ENCODE measurements around the gene PBX4. TPM values are rescaled to one million over a fixed set of nuclear protein-coding genes. Genes with fewer than 3 reads are reported as not detected.

The PBX4 gene
- total and polyA plus RNA-seq, 2 donors (not counting 3 experiments of a cell fraction or from before 2014, with no cell fraction given) = not detected

DNA sequence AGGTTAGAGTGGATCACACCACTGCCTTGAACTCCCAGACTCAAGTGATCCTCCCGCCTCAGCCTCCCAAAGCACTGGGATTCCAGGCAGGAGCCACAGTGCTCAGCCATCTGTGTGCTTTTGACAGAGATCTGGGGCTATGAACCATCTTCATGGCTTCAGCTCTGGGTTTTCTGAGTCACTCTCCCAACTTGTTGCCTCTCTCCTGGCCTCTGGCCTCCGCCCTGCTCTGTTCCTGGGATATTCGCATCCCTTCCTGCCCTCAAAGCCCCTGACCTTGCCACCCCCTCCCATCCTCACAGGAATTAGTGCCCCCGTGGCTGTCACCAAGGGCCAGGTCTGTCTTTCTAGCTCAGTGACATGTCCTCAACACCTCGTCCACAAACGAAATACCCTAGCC, 30.7 kb upstream of the PBX4 start:
- DNase-seq (ENCODE audit: low read depth, low spot score) (no peak), FAIRE-seq (no peak)
- dilution Hi-C loops (cut with MboI; ENCODE audit: extremely low pct_ligation_motif_present, low sequenced_read_pairs) (no loop called here), intact Hi-C loops (cut with micrococcal nuclease) (no loop called here)
- Histone ChIP-seq H3K9me1 (replicated peaks; ENCODE audit: control insufficient read depth, extremely low read depth, insufficient read depth, low read length) (no peaks in the 10 kb centered on the region), H3K27me3 (ENCODE audit: control insufficient read depth in 2 of 2, insufficient read depth in 2 of 2, low read length in 2 of 2) (no peaks in the 10 kb centered on the region), H3K27ac (ENCODE audit: insufficient read depth, low read depth, low read length) (no peak overlapping the region), H3K4me3 (replicated peaks in 1 of 3; ENCODE audit: insufficient read depth in 1 of 3, low read depth in 1 of 3, low read length in 3 of 3) (no peak overlapping the region), H4K20me1 (replicated peaks; ENCODE audit: control insufficient read depth, extremely low read depth, insufficient read depth, low read length) (no peaks in the 10 kb centered on the region), H2AFZ (ENCODE audit: low read depth, low read length) (no peak overlapping the region), H3K4me1 (ENCODE audit: control insufficient read depth, extremely low read depth, insufficient read depth, low read length) (no peaks in the 10 kb centered on the region), H3K36me3 (ENCODE audit: control insufficient read depth in 2 of 2, extremely low read depth in 1 of 2, insufficient read depth in 2 of 2, low read length in 2 of 2) (peaks cover 2 to 65% of the 10 kb centered on the region in 2 experiments), H3K9me3 (replicated peaks; ENCODE audit: control insufficient read depth, insufficient read depth, low read length) (no peaks in the 10 kb centered on the region), H3K4me2 (ENCODE audit: insufficient read depth, low read length) (no peak overlapping the region), H3K79me2 (ENCODE audit: control insufficient read depth, insufficient read depth, low read length) (no peaks in the 10 kb centered on the region), H3K9ac (replicated peaks; ENCODE audit: extremely low read depth, insufficient read depth, low read length) (no peak overlapping the region)
- CTCF ChIA-PET = interaction anchor here (2.1 kb wide), 1 partner anchor 117 kb away, joined by 5 read pairs; no protein-coding TSS in a partner anchor
- no TSS peak for BruUV-seq (replicated peaks)
- POLR2A ChIA-PET = no interaction called here
- no peak for TF ChIP-seq POLR2AphosphoS5 (IDR thresholded peaks at IDR 0.05; ENCODE audit: insufficient read depth, low read depth, low read length)
- TF ChIP-seq EZH2 (IDR thresholded peaks at IDR 0.05; ENCODE audit: borderline replicate concordance, low read depth, low read length, severe bottlenecking) = no peak
- TF ChIP-seq, protein P1, sequence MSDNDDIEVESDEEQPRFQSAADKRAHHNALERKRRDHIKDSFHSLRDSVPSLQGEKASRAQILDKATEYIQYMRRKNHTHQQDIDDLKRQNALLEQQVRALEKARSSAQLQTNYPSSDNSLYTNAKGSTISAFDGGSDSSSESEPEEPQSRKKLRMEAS (IDR thresholded peaks at IDR 0.05; ENCODE audit: insufficient read depth, insufficient read length) = no peak
- TF ChIP-seq FOS (IDR thresholded peaks at IDR 0.05; ENCODE audit: borderline replicate concordance, insufficient read depth, low read length) = no peak
- no peak for TF ChIP-seq CTCF (IDR thresholded peaks at IDR 0.05; ENCODE audit: extremely low read depth in 1 of 2, insufficient read depth in 1 of 2, low read depth in 1 of 2, low read length in 2 of 2)
- TF ChIP-seq POLR2A (IDR thresholded peaks at IDR 0.05; ENCODE audit: low read depth, low read length) = no peak
